22Rv1 (cell line): ENCODE measurements around the gene SLC6A19.

Experiments
- H3K27ac ChIP-seq: fragments of 450-650 bp; 2 replicates; pipeline ENCODE4 v1.5.1; 2017
- CTCF ChIP-seq: fragments of 450-650 bp; IDR thresholded peaks from 2 replicates; pipeline ENCODE4 v1.5.1; 2017; ENCODE audit warnings: mild to moderate bottlenecking
- ZFX ChIP-seq: fragments of 450-650 bp; IDR thresholded peaks from 2 replicates; pipeline ENCODE4 v1.6.1; 2017; ENCODE audit warnings: antibody characterized with exemption, borderline replicate concordance

The SLC6A19 gene

GRCh38 chr5:1190278-1190677, 11.1 kb upstream of the SLC6A19 start:
- no peak overlapping the region for H3K27ac ChIP-seq
- no peak for TF ChIP-seq ZFX
- no peak for TF ChIP-seq CTCF

- TF ChIP-seq CTCF (no peak), ZFX (no peak)
Observed at GRCh38 chr5:1190837-1191239, 10.6 kb upstream of the SLC6A19 start.

GRCh38 chr5:1192971-1193590, 8.3 kb upstream of the SLC6A19 start:
- TF ChIP-seq CTCF (no peak), ZFX (no peak)
- no peak overlapping the region for H3K27ac ChIP-seq

More at GRCh38 chr5:1190837-1191239, 10.6 kb upstream of the SLC6A19 start:
- no peak overlapping the region for H3K27ac ChIP-seq

GRCh38 chr5:1193591-1193985, 7.8 kb upstream of the SLC6A19 start:
- TF ChIP-seq ZFX (no peak), CTCF (no peak)
- no peak overlapping the region for H3K27ac ChIP-seq

- TF ChIP-seq CTCF (no peak), ZFX (no peak)
- H3K27ac ChIP-seq, result no peak overlapping the region
Observed at GRCh38 chr5:1194378-1194777, 7.0 kb upstream of the SLC6A19 start.

GRCh38 chr5:1195439-1195838, 6.0 kb upstream of the SLC6A19 start:
- TF ChIP-seq CTCF (no peak), ZFX (no peak)
- no peak overlapping the region for H3K27ac ChIP-seq

- no peak overlapping the region for H3K27ac ChIP-seq
- TF ChIP-seq ZFX (no peak), CTCF (no peak)
Observed at GRCh38 chr5:1195916-1196315, 5.5 kb upstream of the SLC6A19 start.
